ENCODE data around the gene EXOC1. TPM values are rescaled to one million over a fixed set of nuclear protein-coding genes. Genes with fewer than 3 reads are reported as not detected.
A peak's percentile ranks its signal among the peaks of the same experiment; 100 is the strongest.

EXOC1 gene
- total RNA-seq, 2 experiments from 2014 or later, result 21.7 to 22.2 TPM

DNA sequence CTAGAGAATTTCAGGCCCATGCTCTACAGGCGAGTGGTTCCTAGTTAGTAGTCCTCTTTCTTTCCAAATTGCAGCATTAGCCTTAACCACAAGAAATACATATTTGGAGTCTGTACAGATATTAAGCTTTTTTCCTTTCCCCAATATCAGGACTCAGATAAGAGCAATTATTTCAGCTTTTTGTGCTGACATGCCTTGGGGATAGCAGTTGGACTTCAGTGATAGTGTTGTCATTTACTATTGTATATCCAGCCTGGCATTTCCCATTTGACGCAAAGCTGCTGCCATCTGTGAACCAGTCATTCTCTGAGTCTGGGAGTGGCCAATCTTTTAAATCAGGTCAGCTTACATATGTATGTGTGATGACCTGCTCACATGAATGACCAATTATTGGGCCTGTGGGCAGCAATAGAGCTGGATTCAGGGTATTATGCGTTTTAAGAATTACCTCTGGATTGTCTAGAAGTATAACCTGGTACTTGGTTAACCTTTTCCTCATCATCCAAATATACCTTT is 88.5 kb downstream of the EXOC1 start:
- no peak for DNase-seq
- H3K27ac Mint-ChIP-seq, result no peak overlapping the region
- H3K36me3 Mint-ChIP-seq, result peaks cover 36% of the 10 kb centered on the region
- H3K4me3 Mint-ChIP-seq, result no peak overlapping the region
- H3K27me3 Mint-ChIP-seq, result no peaks in the 10 kb centered on the region
- H3K9me3 Mint-ChIP-seq, result peaks cover 30% of the 10 kb centered on the region
- peaks cover 4% of the 10 kb centered on the region for H3K4me1 Mint-ChIP-seq

DNA sequence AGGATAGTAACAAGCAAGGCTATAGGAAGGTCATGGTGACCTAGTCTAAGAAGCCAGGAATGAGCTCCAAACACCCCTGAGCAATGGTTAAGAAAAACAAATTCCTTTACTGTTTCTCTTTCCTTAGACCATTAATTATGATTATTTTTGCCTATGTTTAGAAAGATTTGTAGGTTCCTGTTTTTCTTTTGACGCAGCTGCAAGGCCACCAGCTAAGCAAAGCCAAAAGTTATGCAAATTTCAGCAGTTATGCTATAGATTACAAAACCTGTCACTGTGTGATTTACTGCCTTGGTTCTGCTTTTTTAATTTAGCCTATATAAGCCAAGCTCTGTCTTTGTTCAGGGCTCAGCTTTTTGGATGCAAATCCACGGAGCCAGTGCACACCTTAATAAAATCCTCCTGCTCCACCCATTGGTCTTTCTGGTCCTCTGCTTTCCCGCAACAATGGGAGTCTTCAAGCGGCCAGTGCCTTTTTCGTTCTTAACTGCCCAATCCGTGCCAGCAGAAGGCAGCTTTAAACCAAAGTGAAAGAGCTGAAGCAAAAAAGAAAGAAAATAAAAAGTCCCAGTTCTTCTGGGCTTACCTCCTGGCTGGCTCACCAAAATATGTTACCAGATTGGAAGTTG is 93.9 kb downstream of the EXOC1 start:
- Mint-ChIP-seq H3K27me3 (no peaks in the 10 kb centered on the region), H3K27ac (peak overlapping the region; percentile 96), H3K4me1 (peaks cover 24% of the 10 kb centered on the region), H3K9me3 (peaks cover 5% of the 10 kb centered on the region), H3K36me3 (peaks cover 13% of the 10 kb centered on the region), H3K4me3 (peak overlapping the region; percentile 82)
- peak; percentile 10 for DNase-seq

DNA sequence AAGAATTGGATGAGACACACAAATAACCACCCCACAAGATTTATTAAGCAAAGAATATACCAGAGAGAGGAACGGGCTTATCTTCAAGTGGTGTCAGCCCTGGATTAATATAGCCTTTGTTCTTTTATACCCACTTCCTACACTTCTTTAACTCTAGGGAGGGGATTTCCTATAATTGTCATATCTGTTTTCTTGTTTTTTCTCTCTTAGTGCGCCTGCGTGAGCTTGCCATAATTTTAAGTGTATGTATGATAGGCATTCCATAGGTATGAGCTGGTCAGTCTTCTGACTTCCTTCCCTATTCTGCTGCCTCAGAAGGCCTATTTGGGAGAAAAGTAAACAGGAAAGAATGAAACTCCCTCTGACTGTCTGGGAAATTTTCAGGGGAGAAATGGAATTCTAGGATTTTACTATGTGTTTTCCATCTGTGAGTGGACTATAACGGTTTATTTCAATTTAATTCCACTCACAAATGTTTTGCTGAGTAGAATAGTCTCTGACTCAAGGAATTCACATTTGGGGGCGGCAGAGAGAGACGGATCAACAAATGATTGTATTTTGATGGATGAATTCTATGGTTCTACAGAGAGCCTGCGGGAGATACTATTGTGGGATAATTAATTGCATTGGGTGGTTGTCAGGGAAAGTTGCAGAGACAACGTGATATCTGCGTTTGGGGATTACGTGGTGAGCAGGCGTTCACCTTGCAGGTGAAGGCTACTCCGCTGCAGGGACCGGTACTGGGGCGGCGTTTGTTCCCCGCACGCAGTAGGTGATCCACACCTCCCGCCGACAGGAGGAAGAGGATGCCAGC is 94.7 kb downstream of the EXOC1 start:
- Mint-ChIP-seq H3K4me1 (peaks cover 27% of the 10 kb centered on the region), H3K9me3 (peaks cover 5% of the 10 kb centered on the region), H3K27ac (peak overlapping the region; percentile 96), H3K36me3 (peaks cover 14% of the 10 kb centered on the region), H3K27me3 (no peaks in the 10 kb centered on the region), H3K4me3 (peak overlapping the region; percentile 82)
- DNase-seq, result peak; percentile 41

DNA sequence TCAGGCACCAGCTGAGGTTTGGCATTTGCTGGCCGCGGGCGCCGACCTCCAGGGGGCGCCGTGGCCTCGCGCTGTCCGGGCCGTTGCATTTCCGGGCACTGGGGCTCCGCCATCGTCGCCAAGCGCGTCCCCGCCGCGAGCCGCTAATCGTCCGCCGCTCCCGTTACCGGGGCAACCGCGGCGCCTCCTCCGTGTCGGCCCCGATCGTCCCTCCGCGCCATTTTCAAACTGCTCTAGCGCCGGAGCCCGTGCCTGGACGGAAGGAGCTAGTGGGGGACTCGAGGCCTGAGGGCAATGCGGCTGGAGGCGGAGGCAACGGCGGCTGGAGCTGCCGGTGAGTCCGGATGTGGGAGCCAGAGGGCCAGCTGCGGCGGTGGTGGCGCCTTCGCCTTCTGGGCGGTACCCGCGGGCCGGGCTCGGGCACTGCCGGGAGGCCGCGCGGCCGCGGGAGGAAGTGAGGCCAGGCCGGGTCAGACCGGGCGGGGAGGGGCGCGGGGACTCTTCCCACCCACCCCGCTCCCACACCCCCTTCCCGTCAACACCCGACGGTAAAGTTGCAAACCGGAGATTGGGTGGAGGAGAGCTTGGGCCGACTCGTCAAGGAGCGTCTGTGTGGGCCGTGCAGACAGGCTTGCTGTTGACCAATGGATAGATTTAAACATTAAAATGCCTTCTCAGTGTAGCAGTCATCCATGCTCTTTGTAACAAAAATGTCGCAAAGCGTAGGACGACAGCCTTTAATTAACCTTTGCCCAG is 95.5 kb downstream of the EXOC1 start, which contains the start of gene CEP135:
TSS of gene CEP135 (plus strand) at position 220 of the 756 bp plus-strand sequence. CDS start 3,186 bp downstream, outside the sequence.
- H3K4me3 Mint-ChIP-seq, result peak within 1 kb of the TSS; percentile 82
- H3K27me3 Mint-ChIP-seq, result no peaks in the 10 kb centered on the region
- DNase-seq, result peak; percentile 96
- H3K9me3 Mint-ChIP-seq, result peaks cover 5% of the 10 kb centered on the region
- peaks cover 27% of the 10 kb centered on the region for H3K4me1 Mint-ChIP-seq
- peak within 1 kb of the TSS; percentile 96 for H3K27ac Mint-ChIP-seq
- H3K36me3 Mint-ChIP-seq, result peaks cover 14% of the 10 kb centered on the region

DNA sequence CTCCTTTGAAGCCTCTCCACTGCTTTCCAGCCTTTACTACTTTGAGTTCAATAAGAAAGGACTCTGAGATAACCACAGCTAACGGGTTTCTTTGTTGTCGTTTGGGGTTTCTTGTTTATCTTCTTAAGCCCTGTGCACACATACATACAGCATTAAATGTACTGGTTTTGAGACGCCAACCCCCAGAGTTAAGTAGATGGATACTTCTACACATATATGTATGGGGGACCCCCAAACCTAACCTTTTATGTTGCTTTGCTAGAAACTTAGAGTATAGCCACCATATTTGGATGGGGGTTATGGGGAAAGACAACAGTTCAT is 96.0 kb downstream of the EXOC1 start:
- Mint-ChIP-seq H3K9me3 (peaks cover 5% of the 10 kb centered on the region), H3K36me3 (peaks cover 15% of the 10 kb centered on the region), H3K27me3 (no peaks in the 10 kb centered on the region), H3K4me3 (peak overlapping the region; percentile 82), H3K4me1 (peaks cover 27% of the 10 kb centered on the region), H3K27ac (peak overlapping the region; percentile 86)
- no peak for DNase-seq

DNA sequence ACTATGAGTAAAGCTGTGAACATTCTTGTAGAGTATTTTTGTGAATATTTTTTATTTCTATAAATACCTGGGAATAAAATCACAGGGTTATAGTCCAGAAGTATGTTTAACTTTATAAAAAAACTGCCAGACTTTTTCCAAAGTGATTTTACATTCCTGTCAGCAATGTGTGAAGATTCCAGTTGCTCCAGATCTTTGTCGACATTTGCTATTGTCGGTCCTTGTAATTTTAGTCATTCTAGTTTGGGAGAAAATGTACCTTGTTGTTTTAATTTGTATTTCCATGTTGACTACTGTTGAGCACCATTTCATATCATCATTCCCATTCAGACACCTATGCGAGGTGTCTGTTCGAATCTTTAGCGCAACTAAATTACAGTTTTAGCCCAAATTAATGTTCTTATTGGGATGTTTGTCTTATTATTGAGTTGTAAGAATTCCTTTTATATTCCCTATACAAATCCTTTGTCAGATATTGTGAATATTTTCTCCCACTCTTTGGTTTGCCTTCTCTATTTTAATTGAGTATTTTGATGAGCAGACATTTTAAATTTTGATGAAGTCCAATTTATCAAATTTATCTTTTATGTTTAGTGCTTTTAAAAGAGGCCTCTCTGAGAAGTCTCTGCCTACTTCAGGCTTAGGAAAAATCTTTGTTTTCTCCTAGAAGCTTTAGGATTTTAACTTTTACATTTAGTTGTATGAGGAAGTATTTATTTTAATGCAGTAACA is 97.9 kb downstream of the EXOC1 start:
- Mint-ChIP-seq H3K27ac (no peak overlapping the region), H3K4me1 (peaks cover 25% of the 10 kb centered on the region), H3K4me3 (peak overlapping the region; percentile 12), H3K27me3 (no peaks in the 10 kb centered on the region), H3K9me3 (peaks cover 2% of the 10 kb centered on the region), H3K36me3 (peaks cover 16% of the 10 kb centered on the region)
- no peak for DNase-seq

Other genes starting within 250 kb of the EXOC1 start
- under 1 TPM; 0.56 to 0.90 TPM for gene NMU, start 217.3 kb upstream of the EXOC1 start, total RNA-seq
- gene EXOC1L, start 33.9 kb upstream of the EXOC1 start, total RNA-seq, result not detected
- gene CEP135, start 95.3 kb downstream of the EXOC1 start, total RNA-seq, result 10 to 100 TPM; 14.6 to 16.6 TPM

Data from activated naive CD8-positive, alpha-beta T cell treated with anti-CD3 and anti-CD28 coated beads for 36 hours (primary cell).